GM18873 (cell line): ENCODE measurements around the gene PPP2R2C.

Experiments
- ATAC-seq: cut with Tn5 transposase; IDR thresholded peaks from one replicate; pipeline ENCODE4 v1.9.1; 2021; ENCODE audit warnings: mild to moderate bottlenecking, moderate library complexity, moderate number of reproducible peaks; ENCODE audit not compliant: unreplicated experiment, low FRiP score

PPP2R2C gene

GRCh38 chr4:6296026-6296425, 176.4 kb downstream of the PPP2R2C start:
- no peak for ATAC-seq

DNA sequence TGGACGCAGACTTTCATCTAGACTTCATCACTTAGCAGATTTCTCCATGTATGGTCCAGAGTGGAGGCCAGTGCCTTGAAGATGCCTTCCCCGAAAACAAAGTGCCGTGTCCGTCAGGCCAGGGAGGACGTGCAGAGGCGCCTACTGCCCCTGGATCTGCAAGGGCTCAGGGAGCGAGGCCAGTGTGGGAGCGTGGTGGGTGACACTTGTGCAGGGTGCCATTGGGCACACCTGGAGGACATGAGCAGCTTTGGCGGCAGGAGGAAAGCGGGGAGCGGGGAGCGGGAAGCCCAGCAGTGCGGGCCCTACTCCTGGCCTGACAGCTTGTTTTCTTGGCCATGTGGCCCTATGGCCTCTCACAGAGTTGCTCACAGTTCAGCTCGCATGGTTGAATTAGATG, 176.9 kb downstream of the PPP2R2C start:
- no peak for ATAC-seq

DNA sequence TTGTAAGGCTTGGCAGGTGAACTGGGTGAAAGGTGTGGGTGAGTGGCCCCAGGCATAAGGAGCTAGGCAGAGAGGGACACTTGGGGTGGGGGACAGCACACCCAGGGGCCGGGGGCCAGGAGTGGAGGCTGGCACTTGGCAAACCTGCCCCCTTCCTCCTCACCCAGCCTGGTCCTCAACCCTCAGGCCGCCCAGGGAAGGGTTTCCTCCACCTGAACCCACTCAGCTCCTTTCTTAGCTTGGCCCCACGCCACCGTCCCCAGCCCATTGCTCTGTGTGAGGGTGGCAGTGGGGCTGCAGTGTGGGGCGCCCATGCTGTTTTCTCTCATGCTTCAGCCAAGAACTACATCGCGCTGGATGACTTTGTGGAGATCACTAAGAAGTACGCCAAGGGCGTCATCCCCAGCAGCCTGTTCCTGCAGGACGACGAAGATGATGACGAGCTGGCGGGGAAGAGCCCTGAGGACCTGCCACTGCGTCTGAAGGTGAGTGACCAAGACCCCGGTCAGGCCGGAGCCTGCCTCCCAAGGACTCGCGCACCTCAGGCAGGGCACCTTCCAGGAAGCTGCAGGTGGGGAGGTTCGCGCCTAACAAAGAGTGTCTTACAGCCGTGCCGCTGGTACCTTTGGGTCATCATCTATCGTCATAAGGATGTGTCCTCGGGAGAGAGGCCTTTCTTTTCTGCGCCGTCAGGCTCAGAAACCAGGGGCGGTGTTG, 177.6 kb downstream of the PPP2R2C start:
- no peak for ATAC-seq

DNA sequence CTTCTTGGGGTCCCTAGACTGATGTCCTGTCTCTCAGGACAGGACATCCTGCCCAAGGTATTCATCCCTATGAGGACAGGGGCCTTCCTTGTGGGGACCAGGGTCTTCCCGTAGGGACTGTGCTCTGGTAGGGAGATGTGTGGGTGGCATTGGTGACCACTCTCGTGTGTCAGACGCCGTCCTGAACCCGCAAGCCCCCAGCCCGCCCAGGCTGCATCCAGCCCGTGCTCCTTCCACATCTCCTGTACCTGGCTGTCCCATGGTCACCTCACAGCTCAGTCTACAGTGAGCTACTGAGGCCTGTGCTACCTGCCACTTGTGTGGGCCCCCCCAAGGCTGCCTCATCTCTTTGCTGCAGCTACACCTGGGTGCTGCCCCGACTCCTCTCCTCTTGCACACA, 178.8 kb downstream of the PPP2R2C start:
- no peak for ATAC-seq

GRCh38 chr4:6293097-6293445, 179.3 kb downstream of the PPP2R2C start:
- no peak for ATAC-seq

DNA sequence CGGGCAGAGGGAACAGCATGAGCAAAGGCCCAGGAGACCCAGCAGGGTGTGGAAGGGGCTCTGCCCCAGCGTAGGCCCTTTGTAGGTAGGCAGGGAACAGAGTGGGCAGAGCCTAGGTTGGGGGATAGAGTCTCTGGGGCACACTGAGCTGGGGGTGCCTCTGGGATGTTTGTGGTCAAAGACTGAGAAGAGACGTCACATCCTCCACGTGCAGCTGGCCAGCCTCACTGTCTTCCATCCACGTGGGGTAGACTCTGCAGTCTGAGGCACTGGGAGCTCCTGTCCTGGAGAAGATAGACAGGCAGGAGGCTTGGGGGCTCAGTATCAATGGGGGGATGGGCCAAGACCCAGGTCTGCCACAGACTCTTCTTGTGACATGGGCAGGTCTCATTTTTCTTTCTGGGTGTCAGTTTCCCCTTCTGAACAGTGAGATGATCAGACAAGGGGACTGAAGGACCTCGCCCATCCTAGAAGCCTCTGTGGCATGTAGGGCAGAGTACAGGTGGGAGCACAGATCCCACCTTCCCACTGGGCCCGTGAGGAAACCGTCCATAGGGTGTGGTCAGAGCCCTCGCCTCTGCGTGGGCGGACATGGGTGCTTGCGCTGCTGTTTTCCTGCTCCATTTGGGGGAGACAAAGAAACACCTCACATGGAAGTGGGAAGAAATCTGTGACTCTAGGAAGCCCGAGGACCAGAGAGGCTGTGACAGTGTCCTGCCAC, 179.9 kb downstream of the PPP2R2C start:
- ATAC-seq: no peak

DNA sequence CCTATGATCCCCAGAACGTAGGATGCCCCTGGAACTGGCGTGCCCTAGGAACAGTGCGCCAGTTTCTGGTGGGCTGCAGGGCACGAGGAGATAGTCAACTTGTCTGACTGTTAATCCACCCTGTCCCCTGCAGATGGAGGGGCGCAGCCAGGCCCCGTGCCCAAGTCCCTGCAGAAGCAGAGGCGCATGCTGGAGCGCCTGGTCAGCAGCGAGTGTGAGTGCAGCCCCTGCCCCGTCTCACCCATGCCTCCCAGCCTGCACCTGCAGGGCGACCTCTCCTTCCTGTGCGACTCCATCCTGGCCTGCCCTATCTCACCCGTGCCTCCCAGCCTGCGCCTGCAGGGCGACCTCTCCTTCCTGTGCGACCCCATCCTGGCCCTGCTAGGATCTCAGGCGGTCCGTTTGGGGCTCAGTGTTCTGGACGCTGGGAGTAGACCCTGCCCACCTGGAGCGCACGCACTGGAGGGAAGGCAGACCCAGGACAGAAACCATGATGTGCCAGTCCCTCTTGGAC, 180.6 kb downstream of the PPP2R2C start:
- no peak for ATAC-seq

GRCh38 chr4:6290769-6291547, 181.5 kb downstream of the PPP2R2C start:
- no peak for ATAC-seq

DNA sequence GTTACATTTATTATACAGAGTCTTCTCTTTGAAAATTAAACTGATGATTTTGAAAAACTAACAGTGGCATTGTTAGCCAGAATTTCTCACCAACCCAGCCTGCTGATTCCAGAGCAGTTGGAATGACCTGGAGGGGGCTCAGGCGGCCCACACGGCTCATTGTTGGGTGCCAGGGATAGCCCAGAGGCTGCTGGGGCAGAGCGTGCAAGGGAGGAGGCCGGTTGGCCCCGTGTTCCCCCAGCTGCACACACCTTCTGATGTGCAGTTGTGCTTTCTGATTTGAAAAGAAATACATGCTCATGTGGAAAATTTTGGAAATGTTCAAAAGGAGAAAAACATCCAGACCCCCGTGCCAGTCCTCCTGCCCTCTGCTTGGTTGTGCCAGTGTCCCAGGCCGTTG, 182.2 kb downstream of the PPP2R2C start:
- no peak for ATAC-seq

DNA sequence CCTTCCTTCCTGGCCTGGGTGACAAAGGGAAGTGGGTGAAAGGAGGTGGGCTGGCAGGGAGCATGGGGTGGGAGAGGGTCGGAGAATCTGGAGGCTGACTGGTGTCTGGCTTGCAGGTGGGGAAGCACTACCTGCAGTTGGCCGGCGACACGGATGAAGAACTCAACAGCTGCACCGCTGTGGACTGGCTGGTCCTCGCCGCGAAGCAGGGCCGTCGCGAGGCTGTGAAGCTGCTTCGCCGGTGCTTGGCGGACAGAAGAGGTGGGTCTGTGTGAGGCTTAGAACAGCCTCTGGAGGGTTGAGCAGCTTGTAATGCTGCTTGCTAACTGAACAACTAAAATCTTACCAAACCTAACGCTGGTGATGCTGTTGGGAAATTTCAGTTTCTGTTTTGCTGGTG, 183.5 kb downstream of the PPP2R2C start:
- ATAC-seq: no peak

DNA sequence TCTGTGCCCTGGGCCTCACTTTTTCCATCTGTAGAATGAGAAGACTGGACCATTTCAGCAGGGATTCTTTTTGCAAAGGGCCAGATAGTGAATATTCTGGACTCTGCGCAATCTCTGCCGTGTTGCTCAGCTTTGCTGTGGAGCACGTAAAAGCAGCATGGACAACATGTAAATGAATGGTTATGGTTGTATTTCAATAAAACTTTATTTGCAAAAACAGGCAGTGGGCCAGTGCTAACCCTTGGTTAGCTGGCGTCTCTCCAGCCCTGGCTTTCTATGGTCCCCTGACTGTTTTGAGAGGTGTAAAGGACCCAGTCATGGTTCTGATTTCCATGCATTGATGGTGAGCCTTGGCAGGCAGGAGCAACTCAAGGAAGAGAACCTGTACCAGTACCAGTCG, 184.1 kb downstream of the PPP2R2C start:
- no peak for ATAC-seq

GRCh38 chr4:6287017-6287788, 185.2 kb downstream of the PPP2R2C start:
- ATAC-seq: no peak

DNA sequence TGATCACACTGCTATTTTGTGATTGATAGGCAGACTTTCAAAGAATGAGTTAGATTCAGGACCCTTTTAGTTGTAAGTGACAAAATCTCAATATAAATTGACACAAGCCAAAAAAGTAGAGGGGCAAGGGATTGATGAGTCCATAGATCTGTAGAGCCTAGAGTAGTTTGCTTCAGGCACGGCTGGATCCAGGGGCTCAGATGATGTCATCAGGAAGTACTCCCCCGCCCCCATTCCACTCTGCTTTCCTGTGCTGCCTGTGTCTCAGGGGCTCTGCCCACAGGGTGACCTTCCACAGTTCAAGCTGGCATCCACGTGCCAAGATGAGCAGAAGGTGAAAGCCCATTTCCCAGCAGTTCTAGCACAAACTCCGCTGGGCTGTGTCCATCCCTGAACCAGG, 189.1 kb downstream of the PPP2R2C start:
- ATAC-seq: no peak

- ATAC-seq: no peak
Observed at GRCh38 chr4:6282314-6282771, 190.1 kb downstream of the PPP2R2C start.

DNA sequence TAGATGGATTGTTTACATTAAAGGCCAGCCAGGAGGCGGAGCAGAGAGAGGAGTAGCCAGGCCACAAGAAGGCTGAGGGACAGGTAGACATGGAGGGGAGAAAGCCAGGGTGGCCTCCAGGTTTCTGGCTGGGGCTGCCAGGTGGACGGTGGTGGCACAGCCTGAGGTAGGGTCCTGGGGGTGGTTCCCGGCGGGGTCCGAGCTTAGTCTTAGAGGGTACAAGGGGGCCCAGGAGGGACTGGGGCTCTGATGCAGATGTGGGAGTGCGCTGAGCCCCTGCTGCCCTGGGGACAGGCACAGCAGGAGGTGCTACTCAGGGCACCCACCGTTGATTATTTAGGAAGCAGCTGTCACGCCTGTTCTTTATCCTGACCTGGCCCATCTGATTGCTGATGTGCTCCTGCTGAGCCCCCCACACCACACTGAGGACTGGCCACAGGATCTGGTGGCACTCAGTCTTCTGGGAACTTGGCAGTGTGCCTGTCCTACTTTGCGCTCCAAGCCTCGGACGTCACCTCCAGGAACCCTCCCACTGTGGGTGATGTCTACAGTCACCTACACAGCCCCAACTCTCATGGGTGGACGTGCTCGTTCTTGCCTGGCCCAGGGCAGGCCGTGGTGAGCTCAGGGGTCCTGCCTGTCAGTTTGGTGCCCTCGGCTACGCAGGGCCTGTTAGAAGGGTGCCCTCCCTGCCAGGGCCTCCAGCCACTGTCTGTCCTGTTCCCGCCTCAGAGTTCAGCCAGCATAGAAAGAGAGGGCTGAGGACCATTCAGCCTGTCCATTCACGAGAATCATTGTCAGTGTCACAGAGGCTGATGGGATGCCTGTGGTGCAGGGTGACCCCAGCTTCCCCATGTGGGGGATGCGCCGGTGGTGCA, 190.7 kb downstream of the PPP2R2C start:
- no peak for ATAC-seq

DNA sequence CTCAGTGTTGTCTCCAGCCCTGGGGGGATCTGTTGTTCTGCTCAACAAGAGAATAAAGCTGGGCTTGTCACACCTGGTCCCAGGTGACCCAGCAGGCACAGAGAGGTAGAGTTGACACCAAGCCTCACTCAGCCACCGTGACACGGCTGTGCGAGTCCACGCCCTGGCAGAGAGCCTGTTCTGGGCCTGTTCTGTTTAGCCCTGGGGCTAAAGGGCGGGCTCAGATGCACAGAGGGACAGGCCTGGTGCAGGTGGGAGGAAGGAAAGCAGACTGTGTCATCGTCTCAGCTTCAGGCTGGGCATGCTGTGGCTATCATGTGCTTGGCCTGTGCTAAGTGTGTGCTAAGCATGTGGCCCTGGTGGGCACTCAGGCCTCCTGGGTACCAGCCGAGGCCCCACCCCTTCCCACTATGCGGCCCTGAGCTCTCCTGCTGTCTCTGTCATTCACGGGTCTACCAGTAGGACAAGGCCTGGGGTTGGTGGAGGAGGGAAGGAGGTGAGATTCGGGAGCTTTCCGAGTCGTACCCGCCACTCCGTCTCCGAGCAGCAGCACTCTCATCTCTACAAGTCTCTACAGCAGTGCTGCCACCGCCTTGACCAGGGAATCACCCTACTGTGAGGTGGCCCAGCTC, 191.9 kb downstream of the PPP2R2C start:
- no peak for ATAC-seq

DNA sequence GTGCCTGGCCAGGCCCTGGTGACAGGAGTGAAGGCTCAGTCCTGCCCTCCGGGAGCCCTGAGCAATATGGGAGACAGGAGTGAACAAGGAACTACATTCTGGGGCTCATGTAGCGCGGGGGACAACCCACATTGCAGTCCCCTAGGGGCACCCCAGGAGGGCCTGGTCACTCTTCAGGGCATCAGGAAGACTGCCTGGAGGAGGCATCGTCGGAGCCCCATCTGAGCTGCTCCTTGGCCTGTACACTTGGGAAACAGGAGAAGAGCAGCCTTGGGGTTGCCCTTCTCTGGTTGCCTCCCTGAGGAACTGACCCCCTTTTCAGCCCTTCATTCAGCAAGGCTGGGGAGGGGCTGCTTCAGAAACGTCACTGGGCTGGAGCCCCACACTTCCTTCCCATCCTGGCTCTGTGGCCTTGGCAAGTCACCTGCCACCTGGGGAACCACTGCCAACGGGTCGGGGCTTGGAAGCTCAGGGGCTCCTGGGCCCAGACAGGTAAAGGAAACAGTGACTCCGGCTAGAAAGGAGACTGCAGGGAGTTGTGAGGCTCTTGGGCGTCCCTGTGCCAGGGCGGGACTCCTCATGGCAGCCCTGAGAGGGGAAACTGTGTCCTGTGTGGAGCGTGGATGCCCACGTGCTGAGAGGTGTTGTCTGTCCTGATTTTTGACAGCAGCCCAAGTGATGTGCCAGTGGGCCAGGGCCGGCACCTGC, 192.7 kb downstream of the PPP2R2C start:
- no peak for ATAC-seq

DNA sequence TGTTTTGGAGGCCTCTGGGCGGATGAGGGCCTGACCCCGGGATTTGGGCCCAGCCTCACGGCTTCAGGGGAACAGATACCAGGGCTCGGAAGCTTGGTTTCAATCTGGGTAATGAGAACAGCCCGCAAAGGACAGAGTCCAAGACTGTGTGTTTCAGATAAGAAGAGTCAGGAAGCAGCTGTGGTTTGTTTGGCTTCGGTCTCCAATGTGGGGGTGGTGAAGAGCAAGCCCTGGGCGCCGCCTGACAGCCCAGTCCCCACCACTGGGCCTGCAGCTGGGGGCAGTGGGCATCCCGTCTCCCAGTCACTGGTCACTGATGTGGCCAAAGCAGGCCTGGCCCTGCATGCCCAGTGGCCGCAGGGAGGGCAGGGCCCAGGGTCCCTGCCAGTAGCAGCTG, 193.6 kb downstream of the PPP2R2C start:
- ATAC-seq: peak; percentile 93
